ENCODE data around the gene COL4A4. TPM values are rescaled to one million over a fixed set of nuclear protein-coding genes. Genes with fewer than 3 reads are reported as not detected.

COL4A4 gene
- total and polyA plus RNA-seq, 2 donors (not counting 3 experiments of a cell fraction or from before 2014, with no cell fraction given), result not detected

DNA sequence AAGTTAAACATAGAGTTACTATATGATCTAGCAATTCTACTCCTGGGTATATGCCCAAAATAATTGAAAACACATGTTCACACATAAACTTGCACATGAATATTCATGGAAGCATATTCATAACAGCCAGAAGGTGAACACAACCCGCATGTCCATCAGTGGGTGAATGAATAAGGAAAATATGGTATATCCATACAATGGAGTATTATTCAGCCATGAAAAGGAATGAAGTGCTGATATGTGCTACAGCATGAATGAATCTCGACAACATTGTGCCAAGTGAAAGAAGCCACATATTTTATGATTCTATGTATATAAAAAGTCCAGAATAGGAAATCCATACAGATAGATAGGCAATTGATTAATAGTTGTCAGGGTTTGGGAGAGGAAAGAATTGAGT lies 15.9 kb downstream of the COL4A4 start:
- Histone ChIP-seq H3K9me1 (replicated peaks; ENCODE audit: control insufficient read depth, extremely low read depth, insufficient read depth, low read length) (no peaks in the 10 kb centered on the region), H3K4me1 (ENCODE audit: control insufficient read depth, extremely low read depth, insufficient read depth, low read length) (no peaks in the 10 kb centered on the region), H3K4me2 (ENCODE audit: insufficient read depth, low read length) (no peak overlapping the region), H3K4me3 (replicated peaks in 1 of 3; ENCODE audit: insufficient read depth in 1 of 3, low read depth in 1 of 3, low read length in 3 of 3) (no peak overlapping the region), H2AFZ (ENCODE audit: low read depth, low read length) (no peak overlapping the region), H3K9me3 (replicated peaks; ENCODE audit: control insufficient read depth, insufficient read depth, low read length) (no peaks in the 10 kb centered on the region), H3K27me3 (ENCODE audit: control insufficient read depth in 2 of 2, insufficient read depth in 2 of 2, low read length in 2 of 2) (no peaks in the 10 kb centered on the region), H4K20me1 (replicated peaks; ENCODE audit: control insufficient read depth, extremely low read depth, insufficient read depth, low read length) (no peaks in the 10 kb centered on the region), H3K79me2 (ENCODE audit: control insufficient read depth, insufficient read depth, low read length) (no peaks in the 10 kb centered on the region), H3K9ac (replicated peaks; ENCODE audit: extremely low read depth, insufficient read depth, low read length) (no peak overlapping the region), H3K27ac (ENCODE audit: insufficient read depth, low read depth, low read length) (no peak overlapping the region), H3K36me3 (ENCODE audit: control insufficient read depth in 2 of 2, extremely low read depth in 1 of 2, insufficient read depth in 2 of 2, low read length in 2 of 2) (no peaks in the 10 kb centered on the region)
- TF ChIP-seq EZH2 (IDR thresholded peaks at IDR 0.05; ENCODE audit: borderline replicate concordance, low read depth, low read length, severe bottlenecking), result no peak
- TF ChIP-seq, protein P1, sequence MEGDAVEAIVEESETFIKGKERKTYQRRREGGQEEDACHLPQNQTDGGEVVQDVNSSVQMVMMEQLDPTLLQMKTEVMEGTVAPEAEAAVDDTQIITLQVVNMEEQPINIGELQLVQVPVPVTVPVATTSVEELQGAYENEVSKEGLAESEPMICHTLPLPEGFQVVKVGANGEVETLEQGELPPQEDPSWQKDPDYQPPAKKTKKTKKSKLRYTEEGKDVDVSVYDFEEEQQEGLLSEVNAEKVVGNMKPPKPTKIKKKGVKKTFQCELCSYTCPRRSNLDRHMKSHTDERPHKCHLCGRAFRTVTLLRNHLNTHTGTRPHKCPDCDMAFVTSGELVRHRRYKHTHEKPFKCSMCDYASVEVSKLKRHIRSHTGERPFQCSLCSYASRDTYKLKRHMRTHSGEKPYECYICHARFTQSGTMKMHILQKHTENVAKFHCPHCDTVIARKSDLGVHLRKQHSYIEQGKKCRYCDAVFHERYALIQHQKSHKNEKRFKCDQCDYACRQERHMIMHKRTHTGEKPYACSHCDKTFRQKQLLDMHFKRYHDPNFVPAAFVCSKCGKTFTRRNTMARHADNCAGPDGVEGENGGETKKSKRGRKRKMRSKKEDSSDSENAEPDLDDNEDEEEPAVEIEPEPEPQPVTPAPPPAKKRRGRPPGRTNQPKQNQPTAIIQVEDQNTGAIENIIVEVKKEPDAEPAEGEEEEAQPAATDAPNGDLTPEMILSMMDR (IDR thresholded peaks at IDR 0.05; ENCODE audit: extremely low read depth in 1 of 2, insufficient read depth in 1 of 2, low read depth in 1 of 2, low read length in 2 of 2), result no peak
- TF ChIP-seq GATA2 (IDR thresholded peaks at IDR 0.05; ENCODE audit: insufficient read depth, insufficient read length, low read depth, low read length), result no peak
- no peak for TF ChIP-seq FOS (IDR thresholded peaks at IDR 0.05; ENCODE audit: borderline replicate concordance, insufficient read depth, low read length)
- no peak for TF ChIP-seq MYC (IDR thresholded peaks at IDR 0.05; ENCODE audit: low read depth, low read length)
- no peak for TF ChIP-seq JUN (IDR thresholded peaks at IDR 0.05; ENCODE audit: borderline replicate concordance, insufficient read depth, insufficient read length, low read depth)
- TF ChIP-seq POLR2A (IDR thresholded peaks at IDR 0.05; ENCODE audit: low read depth, low read length), result no peak
- TF ChIP-seq, protein P2, sequence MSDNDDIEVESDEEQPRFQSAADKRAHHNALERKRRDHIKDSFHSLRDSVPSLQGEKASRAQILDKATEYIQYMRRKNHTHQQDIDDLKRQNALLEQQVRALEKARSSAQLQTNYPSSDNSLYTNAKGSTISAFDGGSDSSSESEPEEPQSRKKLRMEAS (IDR thresholded peaks at IDR 0.05; ENCODE audit: insufficient read depth, insufficient read length), result no peak
- TF ChIP-seq POLR2AphosphoS5 (IDR thresholded peaks at IDR 0.05; ENCODE audit: insufficient read depth, low read depth, low read length), result no peak
- FAIRE-seq, result no peak
- no TSS peak for BruUV-seq (replicated peaks)
- CTCF ChIA-PET, result no interaction called here
- intact Hi-C loops (cut with micrococcal nuclease), result no loop called here
- DNase-seq (ENCODE audit: low read depth, low spot score), result no peak
- POLR2A ChIA-PET, result no interaction called here
- dilution Hi-C loops (cut with MboI; ENCODE audit: extremely low pct_ligation_motif_present, low sequenced_read_pairs), result no loop called here
